Panc1 (cell line): ENCODE measurements around the gene WNK3.

Source experiments
- CTCF ChIP-seq: fragments of 450-650 bp; IDR thresholded peaks from 2 replicates; pipeline ENCODE4 v1.5.1; 2017; ENCODE audit warnings: mild to moderate bottlenecking
- POLR2AphosphoS5 ChIP-seq: IDR thresholded peaks from 2 replicates; pipeline ENCODE4 v1.6.1; 2012; ENCODE audit warnings: mild to moderate bottlenecking, low read depth, low read length, moderate library complexity

GRCh38 chrX:54325077-54325476 lies 32.8 kb downstream of the WNK3 start:
- TF ChIP-seq CTCF (no peak), POLR2AphosphoS5 (no peak)
